Adrenal gland (tissue), 12 donors: ENCODE data around the gene LRFN5. TPM values are rescaled to one million over a fixed set of nuclear protein-coding genes. Genes with fewer than 3 reads are reported as not detected.

ENCODE experiments used
- DNase-seq, 7 donors: peaks; one replicate each; pipeline ENCODE4 v3.0.0-alpha.2; 2019 to 2020
- H3K27ac ChIP-seq, 5 donors: fragments of 200-600 bp; sonication (generic) in 4 of 5; 1 replicate in 3 of 5; 2 replicates in 2 of 5; pipeline versions ENCODE4 v1.5.1 to v1.8.0; 2016 to 2020; ENCODE audit warnings: mild to moderate bottlenecking in 1 of 5
- H3K27me3 ChIP-seq: fragments of 200-600 bp; 2 replicates; pipeline ENCODE4 v1.8.0; 2021
- H3K36me3 ChIP-seq, 2 donors: fragments of 200-600 bp; replicated peaks in 1 of 2; 1 replicate in 1 of 2; 2 replicates in 1 of 2; pipeline versions ENCODE4 v1.5.1 to v1.8.0; 2018 to 2022
- H3K4me1 ChIP-seq, 2 donors: fragments of 200-600 bp; replicated peaks in 1 of 2; 1 replicate in 1 of 2; 2 replicates in 1 of 2; pipeline versions ENCODE4 v1.5.1 to v1.8.0; 2018 to 2021
- H3K4me3 ChIP-seq, 4 donors: fragments of 200-600 bp; sonication (generic) in 3 of 4; one replicate each; pipeline ENCODE4 v1.5.1; 2016 to 2018
- H3K9me3 ChIP-seq, 3 donors: fragments of 200-600 bp; sonication (generic) in 1 of 3; replicated peaks in 1 of 3; 1 replicate in 2 of 3; 2 replicates in 1 of 3; pipeline versions ENCODE4 v1.5.1 to v1.8.0; 2016 to 2021
- POLR2A ChIP-seq, 2 donors: fragments of 450-650 bp; IDR thresholded peaks; one replicate each; pipeline ENCODE4 v1.6.1; 2017; ENCODE audit warnings: antibody characterized with exemption in 2 of 2, mild to moderate bottlenecking in 2 of 2, moderate library complexity in 1 of 2
- WGBS, 4 donors: extraction: QIAGEN DNeasy Blood & Tissue Kit in 2 of 4; methylation state at CpG; one replicate each; pipeline versions ENCODE4 v1.1.5 to v1.1.7; 2013 to 2017; 5-methylcytosine and 5-hydroxymethylcytosine counted together
- intact Hi-C, 2 donors: fragments of 100-400 bp; cut with DNase I; formaldehyde crosslinking; loops; one replicate each; pipeline versions ENCODE4 v1.14.1 to v1.15.0; 2022 to 2023
- polyA plus RNA-seq, 3 donors: library from polyadenylated mRNA; stranded (reverse); fragments of 200-250 nt in 2 of 3; fragments of 350-450 nt in 1 of 3; fragmentation: Illumina TruSeq in 1 of 3; extraction: RNeasy Lipid Tissue Mini Kit (QIAGEN cat#74804) in 1 of 3; gene quantifications; one replicate each; pipeline ENCODE4 v1.2.3, GENCODE V29; 2013 to 2014
- total RNA-seq, 9 donors: library from RNA; depleted of rRNA in 4 of 9; stranded (reverse); fragments of >200 nt in 4 of 9; fragments of 120-200 nt in 1 of 9; fragmentation: NEBNext Ultra II Directional in 1 of 9; extraction: Animal tissue kit (Norgen Biotek cat#: 25700) in 1 of 9; gene quantifications; one replicate each; pipeline versions ENCODE4 v1.1.0 to v1.2.4, GENCODE V29; 2013 to 2023
- TF ChIP-seq, protein P1 (sequence below), 6 experiments: fragments of 450-650 bp in 4 of 6; fragments of 200-600 bp in 2 of 6; sonication (generic) in 1 of 6; IDR thresholded peaks; 1 replicate in 5 of 6; 2 replicates in 1 of 6; pipeline versions ENCODE4 v1.5.1 to v1.8.0; 2016 to 2021; ENCODE audit warnings: antibody characterized with exemption in 6 of 6, mild to moderate bottlenecking in 2 of 6, moderate library complexity in 1 of 6
- donor health status: healthy with polysubstance abuse.
- donor health status: Bipolar disorder and iron deficiency.
- donor health status: DM: yes; HTN: yes; CAD: no.
- donor health status: DM: no; HTN: no; CAD: no.
- donor health status: DM: no; HTN: no; CAD: no.
- donor health status: DM: yes; HTN: yes; CAD: no.

Gene LRFN5
- total and polyA plus RNA-seq, 12 donors = 1.7 to 18.2 (median 6.3) TPM

DNA sequence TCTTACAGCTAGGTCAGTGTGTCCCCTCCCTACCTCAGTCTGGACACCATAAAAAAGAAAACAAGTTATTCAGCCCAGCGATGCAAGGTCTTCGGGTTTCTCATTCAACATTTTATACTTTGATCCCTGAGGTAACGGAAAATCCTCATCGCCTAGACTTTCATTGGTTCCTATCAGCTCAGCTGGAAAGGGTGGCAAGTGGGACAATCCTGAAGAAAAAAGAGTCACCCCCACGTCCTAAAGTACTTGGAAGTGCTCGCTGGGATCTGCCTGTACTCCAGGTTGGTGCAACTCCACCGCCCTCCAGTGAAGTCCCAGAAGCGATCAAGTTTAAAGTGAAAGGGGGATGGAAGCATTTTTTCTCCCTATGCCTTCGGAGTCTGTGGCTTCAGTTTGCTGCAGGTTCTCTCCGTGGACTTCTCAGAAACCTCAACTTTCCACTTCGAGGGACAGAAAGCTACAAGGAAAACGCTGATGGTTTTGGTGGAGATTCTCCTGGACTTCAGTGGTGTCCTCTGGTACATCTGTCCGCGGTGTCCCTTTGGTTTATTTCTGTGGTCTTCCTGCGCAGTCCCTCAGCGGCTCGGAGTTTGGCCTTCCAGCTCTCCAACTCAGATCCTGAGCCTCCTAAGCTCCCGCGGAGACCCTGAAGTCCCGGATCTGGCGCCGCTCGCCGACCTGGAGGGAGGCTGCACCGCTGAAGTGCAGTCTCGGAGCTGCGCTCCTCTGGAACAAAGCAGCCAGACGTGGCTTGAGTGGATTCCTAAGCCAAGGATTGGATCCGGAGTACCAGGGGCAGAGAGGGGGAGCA, 1.8 kb upstream of the LRFN5 start:
- peaks cover 0 to 4% of the 10 kb centered on the region in 2 donors for H3K4me1 ChIP-seq
- H3K27me3 ChIP-seq = no peaks in the 10 kb centered on the region
- no peaks in the 10 kb centered on the region for H3K36me3 ChIP-seq
- peak overlapping the region; percentile 8 to 84 (median 30) for H3K4me3 ChIP-seq
- WGBS, 4 donors = 1 to 5% (median 2%) methylated on average over 18 to 29 of the region's 29 CpGs
- H3K9me3 ChIP-seq = no peaks in the 10 kb centered on the region
- intact Hi-C loops = loop anchor here in 1 of 2 donors (10.0 kb wide), 1 partner anchor 320 kb away; no protein-coding TSS in a partner anchor
- peak; percentile 62 to 81 (median 76) for DNase-seq
- H3K27ac ChIP-seq = peak overlapping the region; percentile 31 to 92 (median 71)
- peak; percentile 49 to 69 for TF ChIP-seq POLR2A (IDR thresholded peaks at IDR 0.05)
- TF ChIP-seq, protein P1, sequence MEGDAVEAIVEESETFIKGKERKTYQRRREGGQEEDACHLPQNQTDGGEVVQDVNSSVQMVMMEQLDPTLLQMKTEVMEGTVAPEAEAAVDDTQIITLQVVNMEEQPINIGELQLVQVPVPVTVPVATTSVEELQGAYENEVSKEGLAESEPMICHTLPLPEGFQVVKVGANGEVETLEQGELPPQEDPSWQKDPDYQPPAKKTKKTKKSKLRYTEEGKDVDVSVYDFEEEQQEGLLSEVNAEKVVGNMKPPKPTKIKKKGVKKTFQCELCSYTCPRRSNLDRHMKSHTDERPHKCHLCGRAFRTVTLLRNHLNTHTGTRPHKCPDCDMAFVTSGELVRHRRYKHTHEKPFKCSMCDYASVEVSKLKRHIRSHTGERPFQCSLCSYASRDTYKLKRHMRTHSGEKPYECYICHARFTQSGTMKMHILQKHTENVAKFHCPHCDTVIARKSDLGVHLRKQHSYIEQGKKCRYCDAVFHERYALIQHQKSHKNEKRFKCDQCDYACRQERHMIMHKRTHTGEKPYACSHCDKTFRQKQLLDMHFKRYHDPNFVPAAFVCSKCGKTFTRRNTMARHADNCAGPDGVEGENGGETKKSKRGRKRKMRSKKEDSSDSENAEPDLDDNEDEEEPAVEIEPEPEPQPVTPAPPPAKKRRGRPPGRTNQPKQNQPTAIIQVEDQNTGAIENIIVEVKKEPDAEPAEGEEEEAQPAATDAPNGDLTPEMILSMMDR (IDR thresholded peaks at IDR 0.05) = no peak

DNA sequence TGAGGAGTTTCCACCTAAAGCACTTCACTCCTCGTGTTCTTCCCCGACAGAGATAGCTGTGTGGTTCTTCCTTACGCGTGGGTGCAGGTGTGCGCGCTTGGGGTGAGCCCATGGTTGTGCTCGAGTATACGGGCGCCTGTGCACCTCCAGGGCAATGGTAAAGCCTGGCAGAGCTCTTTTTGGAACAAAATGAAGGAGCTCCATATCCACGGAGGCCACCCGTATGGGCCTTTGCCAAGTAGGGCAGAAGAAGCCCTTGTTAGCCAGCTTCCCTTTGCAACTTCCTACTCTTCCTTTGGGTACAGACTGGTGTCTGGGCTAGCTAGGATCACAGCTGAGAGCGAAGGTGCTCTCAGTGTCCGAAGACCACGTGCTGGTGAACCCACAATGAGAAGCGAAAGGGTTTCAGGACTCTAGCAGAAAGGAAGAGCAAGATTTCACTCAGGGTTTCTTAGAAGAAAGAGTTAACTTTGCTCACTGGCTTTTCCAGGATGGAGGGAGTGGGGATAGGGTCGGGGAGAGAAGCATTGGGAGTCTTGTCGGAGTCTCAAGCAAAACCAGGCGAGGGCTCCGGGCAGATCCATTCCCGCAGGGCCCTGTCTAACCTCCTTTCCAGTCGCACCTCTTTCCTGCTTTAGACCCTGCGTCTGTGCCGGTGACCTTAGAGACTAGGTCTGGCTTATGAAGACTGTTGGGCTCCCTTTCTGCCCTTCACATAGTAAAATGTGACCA, 960 bp upstream of the LRFN5 start:
- peaks cover 0 to 3% of the 10 kb centered on the region in 2 donors for H3K4me1 ChIP-seq
- peak overlapping the region; percentile 8 to 84 (median 30) for H3K4me3 ChIP-seq
- H3K27ac ChIP-seq = peak overlapping the region; percentile 31 to 92 (median 71)
- WGBS, 4 donors = 1 to 8% (median 3%) methylated on average over 16 to 23 of the region's 23 CpGs
- peak in 1 of 2 donors; percentile 6 for TF ChIP-seq POLR2A (IDR thresholded peaks at IDR 0.05)
- TF ChIP-seq, protein P1 (IDR thresholded peaks at IDR 0.05) = no peak
- H3K9me3 ChIP-seq = no peaks in the 10 kb centered on the region
- intact Hi-C loops = loop anchor here in 1 of 2 donors (10.0 kb wide), 1 partner anchor 321 kb away; no protein-coding TSS in a partner anchor
- peak; percentile 40 to 65 (median 52) for DNase-seq
- no peaks in the 10 kb centered on the region for H3K27me3 ChIP-seq
- H3K36me3 ChIP-seq = no peaks in the 10 kb centered on the region

DNA sequence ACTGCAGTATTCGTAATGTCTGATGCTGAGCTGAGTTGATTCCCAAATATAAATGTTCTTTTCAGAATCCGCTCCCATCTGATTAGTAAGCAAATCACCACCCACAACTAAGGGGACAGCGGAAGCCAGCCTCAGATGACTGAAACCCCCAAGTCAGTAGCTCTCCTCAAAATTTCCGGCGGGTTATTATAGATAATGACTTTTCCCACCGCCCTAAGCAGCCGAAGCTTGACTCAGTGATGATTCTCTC, 469 bp upstream of the LRFN5 start:
- no peak for DNase-seq
- TF ChIP-seq, protein P1 (IDR thresholded peaks at IDR 0.05) = no peak
- intact Hi-C loops = loop anchor here in 1 of 2 donors (10.0 kb wide), 1 partner anchor 321 kb away; no protein-coding TSS in a partner anchor
- H3K27me3 ChIP-seq = no peaks in the 10 kb centered on the region
- no peaks in the 10 kb centered on the region for H3K36me3 ChIP-seq
- peak overlapping the region; percentile 31 to 92 (median 71) for H3K27ac ChIP-seq
- no peaks in the 10 kb centered on the region for H3K4me1 ChIP-seq
- H3K9me3 ChIP-seq = no peaks in the 10 kb centered on the region
- WGBS, 4 donors = 0 to 4% (median 2%) methylated on average over 6 to 7 of the region's 7 CpGs
- H3K4me3 ChIP-seq = peak overlapping the region; percentile 8 to 84 (median 28)

DNA sequence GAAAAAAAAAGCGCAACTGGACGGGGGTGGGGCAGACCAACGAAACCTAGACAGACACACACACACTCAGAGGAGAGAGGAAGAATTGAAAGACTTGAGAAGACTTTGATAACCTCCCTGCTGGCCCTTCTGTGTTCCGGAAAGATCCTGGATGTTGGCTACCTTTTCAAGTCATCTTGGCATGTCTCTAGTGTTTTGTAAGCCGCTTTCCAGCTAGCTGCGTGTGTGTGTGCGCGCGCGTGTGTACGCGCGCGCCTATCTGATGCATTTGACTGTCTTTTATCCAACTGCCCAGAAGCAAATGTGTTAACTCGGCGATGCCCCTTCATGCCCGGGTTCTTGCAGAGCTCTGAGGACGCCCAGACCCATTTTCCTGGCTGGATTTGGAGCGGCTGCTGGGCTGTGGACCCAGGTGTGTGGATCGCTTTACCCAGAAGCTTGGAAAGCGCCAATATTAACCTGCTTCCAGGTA, 664 bp downstream of the LRFN5 start:
- peak overlapping the region; percentile 9 to 84 (median 42) for H3K4me3 ChIP-seq
- no peaks in the 10 kb centered on the region for H3K36me3 ChIP-seq
- H3K27me3 ChIP-seq = no peaks in the 10 kb centered on the region
- no peaks in the 10 kb centered on the region for H3K4me1 ChIP-seq
- intact Hi-C loops = loop anchor here in 1 of 2 donors (10.0 kb wide), 1 partner anchor 323 kb away; no protein-coding TSS in a partner anchor
- no peak for TF ChIP-seq POLR2A (IDR thresholded peaks at IDR 0.05)
- TF ChIP-seq, protein P1 (IDR thresholded peaks at IDR 0.05) = no peak
- 1 to 3% (median 1%) methylated on average over 20 to 21 of the region's 21 CpGs for WGBS, 4 donors
- DNase-seq = peak in 5 of 7 donors; percentile 13 to 55 (median 24)
- no peaks in the 10 kb centered on the region for H3K9me3 ChIP-seq
- peak overlapping the region in 3 of 5 donors; percentile 70 to 92 (median 88) for H3K27ac ChIP-seq
